Suprapubic skin (tissue), 4 donors: Measurements from ENCODE around the gene MARCHF10.

ENCODE experiments used
- CTCF ChIP-seq, 2 donors: fragments of 200-600 bp in 1 of 2; fragments of 450-650 bp in 1 of 2; sonication (generic) in 1 of 2; IDR thresholded peaks; one replicate each; pipeline ENCODE4 v1.5.1; 2016 to 2019; ENCODE audit warnings: antibody characterized with exemption in 2 of 2, mild to moderate bottlenecking in 1 of 2, moderate library complexity in 1 of 2
- EP300 ChIP-seq: sonication (generic); formaldehyde crosslinking; IDR thresholded peaks from one replicate; pipeline ENCODE4 v1.6.1; 2017; ENCODE audit warnings: antibody characterized with exemption
- POLR2A ChIP-seq, 2 donors: fragments of 450-650 bp; IDR thresholded peaks; one replicate each; pipeline ENCODE4 v1.6.1; 2017; ENCODE audit warnings: antibody characterized with exemption in 2 of 2, mild to moderate bottlenecking in 2 of 2, moderate library complexity in 2 of 2
- POLR2AphosphoS5 ChIP-seq, 3 donors: sonication (generic); formaldehyde crosslinking; IDR thresholded peaks; one replicate each; pipeline ENCODE4 v1.6.1; 2017; ENCODE audit warnings: antibody characterized with exemption in 3 of 3

- no peak for TF ChIP-seq CTCF (IDR thresholded peaks at IDR 0.05)
- TF ChIP-seq POLR2A (IDR thresholded peaks at IDR 0.05) = no peak
- TF ChIP-seq POLR2AphosphoS5 (IDR thresholded peaks at IDR 0.05) = no peak
- no peak for TF ChIP-seq EP300
These were observed 142.5 kb downstream of the MARCHF10 start for GRCh38 chr17:62665599-62665998.
